Measurements from ENCODE around the gene CSAG3. TPM values are rescaled to one million over a fixed set of nuclear protein-coding genes. Genes with fewer than 3 reads are reported as not detected.
"Not testable (repeated sequence)": the region's sequence is repeated elsewhere in the genome, so short reads cannot be mapped to it uniquely, and the experiment has no call there.

CSAG3 gene
- total RNA-seq, 1 donor = not detected

DNA sequence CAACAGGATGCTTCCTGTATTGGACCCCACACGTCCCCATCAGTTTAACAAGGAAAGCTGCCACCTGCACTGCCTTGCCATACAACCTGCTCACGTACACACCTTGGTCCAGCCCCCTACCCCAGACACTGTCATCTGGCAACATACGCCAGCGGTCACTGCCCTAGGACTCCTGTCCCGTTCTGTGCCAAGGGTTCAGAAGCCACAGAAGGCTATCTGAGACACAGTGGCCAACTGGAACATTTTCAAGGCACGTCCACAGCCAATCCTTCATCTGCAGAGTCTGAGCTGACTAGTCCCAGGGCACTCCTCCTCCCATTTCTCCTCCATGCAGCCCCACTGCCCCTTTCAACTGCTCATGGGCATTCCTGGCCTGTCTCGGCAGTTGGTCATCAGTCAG, 2.6 kb downstream of the CSAG3 start:
- H3K4me3 ChIP-seq (ENCODE audit: low read length); H3K4me1 ChIP-seq (ENCODE audit: insufficient read depth, low read length); H3K9me3 ChIP-seq (ENCODE audit: low read depth, low read length); H3K27me3 ChIP-seq (ENCODE audit: insufficient read depth, low read length): not testable (repeated sequence)

DNA sequence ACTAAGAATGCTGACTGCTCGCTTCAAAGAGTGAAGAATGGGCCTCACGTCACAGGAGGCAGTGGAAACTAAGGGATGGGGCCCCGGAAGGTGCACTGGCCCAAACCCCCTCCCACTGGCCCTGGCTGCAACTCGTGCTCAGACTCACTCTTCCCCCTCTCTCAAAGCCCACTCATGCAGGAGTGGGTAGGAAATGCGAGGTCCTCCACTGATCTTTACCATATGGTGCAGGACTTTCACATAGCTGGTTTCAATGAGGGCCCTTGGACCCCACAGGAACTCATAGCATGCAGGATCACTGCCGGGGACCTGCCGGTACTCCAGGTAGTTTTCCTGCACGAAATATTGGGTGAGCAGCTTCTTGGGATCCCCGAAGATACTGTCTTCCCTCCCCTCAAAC, 7.5 kb downstream of the CSAG3 start:
- not testable (repeated sequence) for H3K4me1 ChIP-seq (ENCODE audit: insufficient read depth, low read length); H3K27me3 ChIP-seq (ENCODE audit: insufficient read depth, low read length); H3K9me3 ChIP-seq (ENCODE audit: low read depth, low read length); H3K4me3 ChIP-seq (ENCODE audit: low read length)

DNA sequence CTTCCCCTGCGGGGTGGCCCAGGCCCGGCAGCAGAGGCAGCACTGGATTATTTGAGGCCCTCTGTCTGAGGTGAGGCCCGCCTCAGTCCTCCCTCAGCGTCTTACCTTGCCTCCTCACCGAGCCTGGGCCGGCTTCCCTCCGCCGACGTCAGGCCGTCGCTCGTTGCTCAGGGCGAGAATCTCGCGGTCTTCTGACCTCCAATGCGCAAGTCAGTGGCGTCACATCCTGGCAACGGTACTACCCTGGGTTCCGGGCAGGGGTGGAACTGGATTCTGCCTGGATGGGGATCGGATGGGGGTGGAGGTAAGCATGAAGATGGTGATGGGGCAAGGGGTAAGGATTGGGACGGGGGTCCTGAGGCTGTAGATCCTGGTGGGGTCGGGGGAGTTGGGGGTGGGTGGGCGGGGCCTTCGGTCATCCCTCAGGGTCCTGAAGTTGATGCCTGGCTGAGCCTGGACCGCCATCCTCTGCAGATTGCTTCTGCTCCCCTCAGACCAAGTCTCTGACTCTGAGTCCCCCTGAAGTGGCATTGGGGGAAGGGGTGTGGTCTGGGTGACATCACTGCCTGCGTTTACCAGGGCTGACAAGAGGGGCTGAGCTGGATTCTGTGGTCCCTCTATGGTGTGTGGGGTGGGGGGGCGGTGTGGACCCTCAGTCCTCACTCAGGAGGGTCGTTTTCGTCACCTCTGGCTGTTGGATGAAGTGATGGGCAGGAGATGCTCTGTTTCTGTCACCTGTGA, 10.7 kb downstream of the CSAG3 start, which contains the start of gene MAGEA6:
MAGEA6 (minus strand) TSS at position 141 of the 741 bp plus-strand sequence. CDS start 2,039 bp downstream, outside the sequence.
- not testable (repeated sequence) for H3K9me3 ChIP-seq (ENCODE audit: low read depth, low read length); H3K27me3 ChIP-seq (ENCODE audit: insufficient read depth, low read length); H3K4me3 ChIP-seq (ENCODE audit: low read length); H3K4me1 ChIP-seq (ENCODE audit: insufficient read depth, low read length)

DNA sequence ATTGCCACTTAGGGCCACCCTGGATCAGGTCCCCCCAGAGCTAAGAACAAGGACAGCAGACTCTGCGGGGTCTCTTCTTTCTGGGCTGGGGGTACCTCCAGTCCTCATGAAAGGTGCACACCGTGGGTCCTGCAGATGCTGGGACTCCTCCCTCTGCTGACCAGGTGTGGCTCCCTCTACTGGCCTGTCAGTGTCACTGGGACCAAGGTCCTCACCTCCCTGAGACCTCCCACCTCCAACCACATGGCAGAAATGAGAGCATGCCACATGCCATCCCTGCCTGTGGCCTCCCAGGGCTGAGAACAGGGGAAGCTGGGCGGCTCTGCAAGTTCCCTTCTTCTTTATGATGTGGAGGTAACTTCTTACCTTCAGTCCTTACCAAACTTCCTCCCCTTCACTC, 28.0 kb downstream of the CSAG3 start:
- not testable (repeated sequence) for H3K9me3 ChIP-seq (ENCODE audit: low read depth, low read length); H3K4me1 ChIP-seq (ENCODE audit: insufficient read depth, low read length); H3K27me3 ChIP-seq (ENCODE audit: insufficient read depth, low read length); H3K4me3 ChIP-seq (ENCODE audit: low read length)

DNA sequence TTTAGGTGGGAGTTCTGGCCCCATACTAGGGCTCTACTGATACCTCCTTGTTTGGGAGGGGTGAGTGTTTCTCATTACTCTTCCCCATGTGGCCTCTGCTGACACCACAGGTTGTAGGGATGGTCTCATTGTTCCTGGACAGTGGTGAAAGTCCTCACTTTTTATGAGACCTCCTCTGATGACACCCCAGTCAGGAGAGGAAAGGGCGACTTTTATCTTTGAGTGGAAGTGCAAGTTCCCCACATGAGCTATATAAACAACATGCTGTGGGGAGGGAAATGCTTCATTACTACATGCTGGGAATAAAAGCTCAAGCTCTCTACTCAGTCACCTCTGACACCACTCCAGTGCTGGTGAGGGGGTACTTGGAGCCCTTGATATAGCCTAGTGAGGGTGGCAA, 39.9 kb downstream of the CSAG3 start:
- Histone ChIP-seq H3K9me3 (ENCODE audit: low read depth, low read length) (no peaks in the 10 kb centered on the region), H3K27me3 (ENCODE audit: insufficient read depth, low read length) (no peaks in the 10 kb centered on the region), H3K4me3 (ENCODE audit: low read length) (no peak overlapping the region), H3K4me1 (ENCODE audit: insufficient read depth, low read length) (no peaks in the 10 kb centered on the region)

DNA sequence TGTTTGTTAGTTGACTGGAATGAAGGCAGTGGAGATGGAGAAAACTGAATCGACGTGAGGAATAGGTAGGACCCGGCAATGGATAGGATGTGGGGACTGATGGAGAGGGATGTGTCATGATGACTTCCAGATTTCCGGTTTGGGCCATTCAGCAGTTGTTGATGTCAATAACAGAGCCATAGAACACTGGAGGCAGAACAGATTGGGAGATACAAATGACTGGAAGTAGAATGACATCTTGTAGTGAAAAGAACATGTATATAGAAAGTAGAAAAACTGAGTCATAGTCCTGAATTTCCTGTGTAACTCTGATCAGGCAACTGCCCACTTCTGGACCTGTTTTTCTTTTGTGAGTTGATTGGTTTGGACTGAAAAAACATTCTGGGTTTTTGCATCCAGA, 47.0 kb downstream of the CSAG3 start:
- Histone ChIP-seq H3K27me3 (ENCODE audit: insufficient read depth, low read length) (no peaks in the 10 kb centered on the region), H3K4me3 (ENCODE audit: low read length) (no peak overlapping the region), H3K9me3 (ENCODE audit: low read depth, low read length) (no peaks in the 10 kb centered on the region), H3K4me1 (ENCODE audit: insufficient read depth, low read length) (no peaks in the 10 kb centered on the region)

Other genes with a start within 250 kb of the CSAG3 start
- under 0.01 TPM for gene GABRQ, start 121.3 kb upstream of the CSAG3 start, total RNA-seq
- not detected for gene MAGEA3, start 60.4 kb upstream of the CSAG3 start, total RNA-seq
- gene CSAG2, start 49.9 kb upstream of the CSAG3 start, total RNA-seq = not detected
- gene MAGEA2B, start 44.6 kb upstream of the CSAG3 start, total RNA-seq = 0.10 TPM
- gene CSAG1, start 25.5 kb upstream of the CSAG3 start, total RNA-seq = not detected
- not detected for gene MAGEA12, start 25.5 kb upstream of the CSAG3 start, total RNA-seq
- not detected for gene MAGEA2, start 5.4 kb upstream of the CSAG3 start, total RNA-seq
- gene MAGEA6, start 10.5 kb downstream of the CSAG3 start, total RNA-seq = not detected
- 9.7 TPM for gene CETN2, start 71.5 kb downstream of the CSAG3 start, total RNA-seq
- gene NSDHL, start 71.8 kb downstream of the CSAG3 start, total RNA-seq = 2.7 TPM
- gene ZNF185, start 138.8 kb downstream of the CSAG3 start, total RNA-seq = 24.9 TPM
- not detected for gene PNMA5, start 234.9 kb downstream of the CSAG3 start, total RNA-seq